ENCODE measurements around the gene FTO.

DNA sequence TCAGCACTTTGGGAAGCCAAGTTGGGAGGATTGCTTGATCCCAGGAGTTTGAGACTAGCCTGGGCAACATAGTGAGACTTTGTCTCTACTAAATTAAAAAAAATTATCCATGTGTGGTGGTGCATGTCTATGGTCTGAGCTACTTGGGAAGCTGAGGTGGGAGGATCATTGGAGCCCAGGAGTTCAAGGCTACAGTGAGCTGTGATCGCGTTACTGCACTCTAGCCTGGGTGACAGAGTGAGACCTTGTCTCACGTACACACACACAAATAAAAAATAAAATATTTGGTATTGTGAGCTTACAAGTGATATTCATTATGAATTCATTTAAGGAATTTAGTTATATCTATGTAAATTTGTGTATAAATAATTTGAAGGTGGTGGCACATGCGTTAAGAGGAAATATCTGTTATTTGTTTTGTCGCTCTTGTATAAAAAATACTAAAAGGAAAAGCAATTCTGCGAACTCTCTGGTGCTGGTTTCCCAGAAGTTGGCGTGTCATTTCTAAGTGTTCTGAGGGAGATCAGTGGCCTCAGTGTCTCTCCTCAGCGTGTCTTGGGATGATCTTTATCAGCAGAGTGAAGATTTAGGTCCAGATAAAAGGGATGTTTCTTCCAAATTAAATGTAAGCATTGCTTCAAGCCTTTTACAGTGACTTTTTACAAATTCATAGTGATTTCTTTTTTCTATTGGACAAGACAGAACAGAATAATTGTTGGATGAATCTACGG, 187.6 kb downstream of the FTO start:
- TF ChIP-seq, protein P1, sequence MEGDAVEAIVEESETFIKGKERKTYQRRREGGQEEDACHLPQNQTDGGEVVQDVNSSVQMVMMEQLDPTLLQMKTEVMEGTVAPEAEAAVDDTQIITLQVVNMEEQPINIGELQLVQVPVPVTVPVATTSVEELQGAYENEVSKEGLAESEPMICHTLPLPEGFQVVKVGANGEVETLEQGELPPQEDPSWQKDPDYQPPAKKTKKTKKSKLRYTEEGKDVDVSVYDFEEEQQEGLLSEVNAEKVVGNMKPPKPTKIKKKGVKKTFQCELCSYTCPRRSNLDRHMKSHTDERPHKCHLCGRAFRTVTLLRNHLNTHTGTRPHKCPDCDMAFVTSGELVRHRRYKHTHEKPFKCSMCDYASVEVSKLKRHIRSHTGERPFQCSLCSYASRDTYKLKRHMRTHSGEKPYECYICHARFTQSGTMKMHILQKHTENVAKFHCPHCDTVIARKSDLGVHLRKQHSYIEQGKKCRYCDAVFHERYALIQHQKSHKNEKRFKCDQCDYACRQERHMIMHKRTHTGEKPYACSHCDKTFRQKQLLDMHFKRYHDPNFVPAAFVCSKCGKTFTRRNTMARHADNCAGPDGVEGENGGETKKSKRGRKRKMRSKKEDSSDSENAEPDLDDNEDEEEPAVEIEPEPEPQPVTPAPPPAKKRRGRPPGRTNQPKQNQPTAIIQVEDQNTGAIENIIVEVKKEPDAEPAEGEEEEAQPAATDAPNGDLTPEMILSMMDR (IDR thresholded peaks at IDR 0.05; ENCODE audit: poor library complexity), result no peak
- no peak for TF ChIP-seq EZH2phosphoT487 (IDR thresholded peaks at IDR 0.05; ENCODE audit: low read depth, severe bottlenecking, unreplicated experiment)

All from hepatocyte (in vitro differentiated cells).